ENCODE measurements around the gene SORCS1.

SORCS1 gene

DNA sequence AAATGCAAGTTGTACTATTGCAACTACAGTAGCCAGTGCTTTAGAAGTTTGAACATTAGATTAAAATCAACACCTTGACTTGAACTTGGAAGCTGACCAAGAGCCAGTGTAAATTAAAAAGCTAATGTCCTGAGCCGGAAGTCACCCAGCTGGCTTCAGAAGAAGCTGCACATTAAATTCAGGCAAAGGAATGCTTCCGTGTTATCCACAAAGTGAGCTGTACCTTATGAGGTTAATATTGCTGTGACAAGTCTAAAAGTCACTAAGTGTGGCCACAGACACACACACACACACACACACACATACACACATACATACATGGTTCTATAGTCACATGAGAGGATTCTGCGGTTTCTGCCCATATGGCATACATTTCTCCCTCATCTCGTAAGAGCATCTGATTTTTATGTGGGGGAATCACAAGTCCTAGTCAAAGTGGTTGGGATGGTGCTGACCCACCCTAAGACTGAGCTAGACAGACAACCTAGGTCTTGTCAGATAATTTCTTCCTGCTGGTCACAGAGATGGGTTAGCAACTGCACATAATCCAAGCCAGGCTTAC, 612.9 kb downstream of the SORCS1 start:
- DNase-seq (ENCODE audit: low read depth) = no peak
- no peak overlapping the region for H3K4me3 ChIP-seq (ENCODE audit: low read depth, low read length)
- TF ChIP-seq, protein P1, sequence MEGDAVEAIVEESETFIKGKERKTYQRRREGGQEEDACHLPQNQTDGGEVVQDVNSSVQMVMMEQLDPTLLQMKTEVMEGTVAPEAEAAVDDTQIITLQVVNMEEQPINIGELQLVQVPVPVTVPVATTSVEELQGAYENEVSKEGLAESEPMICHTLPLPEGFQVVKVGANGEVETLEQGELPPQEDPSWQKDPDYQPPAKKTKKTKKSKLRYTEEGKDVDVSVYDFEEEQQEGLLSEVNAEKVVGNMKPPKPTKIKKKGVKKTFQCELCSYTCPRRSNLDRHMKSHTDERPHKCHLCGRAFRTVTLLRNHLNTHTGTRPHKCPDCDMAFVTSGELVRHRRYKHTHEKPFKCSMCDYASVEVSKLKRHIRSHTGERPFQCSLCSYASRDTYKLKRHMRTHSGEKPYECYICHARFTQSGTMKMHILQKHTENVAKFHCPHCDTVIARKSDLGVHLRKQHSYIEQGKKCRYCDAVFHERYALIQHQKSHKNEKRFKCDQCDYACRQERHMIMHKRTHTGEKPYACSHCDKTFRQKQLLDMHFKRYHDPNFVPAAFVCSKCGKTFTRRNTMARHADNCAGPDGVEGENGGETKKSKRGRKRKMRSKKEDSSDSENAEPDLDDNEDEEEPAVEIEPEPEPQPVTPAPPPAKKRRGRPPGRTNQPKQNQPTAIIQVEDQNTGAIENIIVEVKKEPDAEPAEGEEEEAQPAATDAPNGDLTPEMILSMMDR (IDR thresholded peaks at IDR 0.05; ENCODE audit: insufficient read depth, low read depth, low read length, missing control alignments) = no peak

DNA sequence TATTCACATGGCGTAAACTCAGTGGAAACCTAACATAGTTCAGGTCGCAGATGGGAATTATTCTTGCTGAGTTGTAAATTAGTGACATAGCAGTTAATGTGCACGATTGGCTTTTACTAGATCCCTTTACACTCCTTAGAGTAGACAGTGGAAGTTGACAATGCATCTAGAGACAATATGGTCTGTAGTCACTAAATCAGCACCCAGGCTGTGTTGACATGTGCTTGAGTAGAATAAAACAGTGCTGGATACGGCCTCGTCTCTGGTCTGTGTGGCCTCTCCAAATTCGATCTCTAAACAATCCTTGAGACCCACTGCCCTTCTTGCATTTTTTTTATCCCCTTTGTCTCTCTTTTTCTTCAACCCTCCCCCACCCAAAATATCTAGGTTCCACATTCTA, 615.7 kb downstream of the SORCS1 start:
- no peak for DNase-seq (ENCODE audit: low read depth)
- TF ChIP-seq, protein P1 (IDR thresholded peaks at IDR 0.05; ENCODE audit: insufficient read depth, low read depth, low read length, missing control alignments) = no peak
- H3K4me3 ChIP-seq (ENCODE audit: low read depth, low read length) = no peak overlapping the region

DNA sequence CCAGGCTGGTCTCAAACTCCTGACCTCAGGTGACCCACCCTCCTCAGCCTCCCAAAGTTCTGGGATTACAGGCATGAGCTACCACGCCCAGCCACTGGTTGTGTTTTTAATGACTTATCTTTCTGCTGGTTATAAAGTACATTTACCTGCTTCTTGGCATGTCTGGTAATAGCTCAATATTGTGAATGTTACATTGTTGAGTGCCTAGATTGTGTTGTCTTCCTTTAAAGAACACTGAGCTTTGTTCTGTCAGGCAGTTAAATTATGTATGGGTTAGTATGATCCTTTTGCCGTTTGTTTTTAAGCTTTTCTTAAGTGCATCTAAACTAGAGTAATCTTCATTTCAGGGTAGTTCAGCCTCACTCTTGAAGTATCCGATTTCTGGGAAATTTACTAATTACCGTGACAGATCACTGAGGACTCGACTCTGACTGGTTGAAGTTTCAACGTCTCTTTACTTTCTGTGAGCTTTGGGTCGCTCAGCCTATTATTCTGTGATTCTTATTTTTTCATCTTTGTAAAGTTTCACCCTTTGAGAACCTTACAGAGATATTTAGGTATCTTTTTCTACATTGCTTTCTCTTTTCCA, 617.4 kb downstream of the SORCS1 start:
- TF ChIP-seq, protein P1 (IDR thresholded peaks at IDR 0.05; ENCODE audit: insufficient read depth, low read depth, low read length, missing control alignments) = no peak
- no peak overlapping the region for H3K4me3 ChIP-seq (ENCODE audit: low read depth, low read length)
- no peak for DNase-seq (ENCODE audit: low read depth)

DNA sequence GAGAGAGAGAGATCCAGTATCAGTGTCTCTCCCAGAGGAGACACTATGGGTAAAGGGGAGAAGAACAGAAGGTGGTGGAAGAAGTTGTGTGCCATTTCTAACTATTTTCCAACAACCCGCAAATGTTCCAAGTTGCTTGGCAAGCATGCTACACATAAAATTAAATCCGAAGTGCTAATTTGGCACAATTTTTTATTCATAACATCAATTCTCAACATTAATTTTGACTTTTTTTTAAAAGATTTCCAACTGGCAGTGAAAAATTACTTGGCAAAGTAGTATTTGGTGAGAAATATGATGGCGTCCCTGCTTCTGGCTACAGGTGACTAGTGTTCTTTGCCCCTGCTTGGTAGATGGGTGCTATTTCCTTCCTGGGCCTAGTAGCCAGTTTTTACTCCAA, 622.0 kb downstream of the SORCS1 start:
- TF ChIP-seq, protein P1 (IDR thresholded peaks at IDR 0.05; ENCODE audit: insufficient read depth, low read depth, low read length, missing control alignments) = no peak

DNA sequence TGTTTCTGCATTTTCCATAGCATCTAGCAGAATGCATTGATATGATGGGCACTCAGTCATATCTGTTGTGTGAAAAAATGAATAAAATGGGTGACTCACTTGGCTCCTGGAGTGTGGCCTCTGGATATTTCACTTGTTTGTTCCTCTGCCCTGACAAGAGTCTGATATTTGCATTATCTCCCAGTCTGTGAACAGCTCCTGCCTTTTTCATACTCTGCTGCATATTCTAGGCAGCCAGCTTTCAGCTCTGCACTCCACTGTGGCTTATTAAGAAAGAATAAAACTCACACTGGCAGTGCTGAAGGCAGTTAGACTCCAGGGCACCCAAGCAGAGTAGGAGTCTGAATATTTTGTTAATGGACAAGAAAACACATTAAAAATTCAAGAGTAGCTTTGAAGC, 623.9 kb downstream of the SORCS1 start:
- no peak overlapping the region for H3K4me3 ChIP-seq (ENCODE audit: low read depth, low read length)
- TF ChIP-seq, protein P1 (IDR thresholded peaks at IDR 0.05; ENCODE audit: insufficient read depth, low read depth, low read length, missing control alignments) = no peak
- DNase-seq (ENCODE audit: low read depth) = no peak

More for the DNA sequence above, 622.0 kb downstream of the SORCS1 start:
- no peak for DNase-seq (ENCODE audit: low read depth)
- no peak overlapping the region for H3K4me3 ChIP-seq (ENCODE audit: low read depth, low read length)

DNA sequence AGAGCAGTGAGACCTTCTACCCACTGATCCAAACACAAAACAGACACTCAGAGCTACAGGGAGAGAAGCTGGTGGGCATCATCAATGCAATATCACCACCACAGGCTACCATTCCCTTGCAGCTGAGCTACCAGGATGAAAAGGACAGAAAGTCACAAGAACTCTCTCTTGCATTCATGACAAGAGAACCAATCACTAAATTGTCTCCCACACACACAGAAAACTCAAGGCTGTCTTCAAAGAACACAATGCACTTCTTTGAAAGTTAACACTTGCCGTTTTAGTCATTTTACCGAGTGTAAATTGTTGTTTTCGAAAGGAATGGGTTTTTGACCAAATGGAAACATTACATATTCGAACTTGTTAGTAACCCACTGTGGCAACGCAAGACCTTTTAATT, 626.6 kb downstream of the SORCS1 start:
- no peak for DNase-seq (ENCODE audit: low read depth)
- no peak overlapping the region for H3K4me3 ChIP-seq (ENCODE audit: low read depth, low read length)
- TF ChIP-seq, protein P1 (IDR thresholded peaks at IDR 0.05; ENCODE audit: insufficient read depth, low read depth, low read length, missing control alignments) = no peak

Data from GM12865 (cell line).